HL-60 (cell line): ENCODE data around the gene FUCA2.

ENCODE experiments used
- GABPA ChIP-seq: IDR thresholded peaks from 2 replicates; pipeline ENCODE4 v1.6.1; 2012; ENCODE audit warnings: low read depth
- POLR2AphosphoS5 ChIP-seq: IDR thresholded peaks from 2 replicates; pipeline ENCODE4 v1.6.1; 2012; ENCODE audit warnings: low read depth
- REST ChIP-seq: IDR thresholded peaks from 2 replicates; pipeline ENCODE4 v1.6.1; 2012; ENCODE audit warnings: low read depth; ENCODE audit not compliant: insufficient replicate concordance
- TF ChIP-seq, protein P1 (sequence below): IDR thresholded peaks from one replicate; pipeline ENCODE4 v1.5.1; 2011; ENCODE audit warnings: low read length, control low read depth, inconsistent platforms; ENCODE audit not compliant: insufficient read depth

DNA sequence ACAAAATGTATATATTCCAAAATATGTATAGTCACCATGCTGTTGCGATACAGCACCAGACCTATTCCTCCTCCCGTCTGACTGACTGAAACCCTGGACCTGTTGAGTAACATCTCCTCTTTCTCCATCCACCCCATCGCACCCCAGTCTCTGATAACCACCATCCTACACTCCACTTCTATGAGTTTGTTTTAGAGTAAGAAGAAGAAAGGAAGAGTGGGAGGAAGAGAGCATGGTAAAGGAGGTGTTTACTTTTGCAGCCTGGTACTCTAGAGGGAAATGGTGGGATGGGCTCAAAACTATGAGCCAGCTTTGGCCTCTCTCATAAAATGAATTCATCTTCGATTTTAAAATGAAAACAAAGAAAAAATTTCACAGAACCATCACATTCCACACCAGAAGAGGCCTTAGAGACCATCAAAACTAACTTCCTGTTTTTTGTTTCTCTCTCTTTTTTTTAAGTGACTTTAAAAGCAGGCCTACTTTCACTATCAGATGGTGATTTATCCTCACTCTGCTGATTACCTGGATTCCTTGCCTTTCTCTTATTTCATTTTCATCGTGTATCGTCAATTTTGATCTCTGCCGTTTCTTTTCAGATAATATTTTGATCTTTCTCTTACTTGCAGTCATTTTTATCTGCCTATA is 16.8 kb upstream of the FUCA2 start:
- TF ChIP-seq, protein P1, sequence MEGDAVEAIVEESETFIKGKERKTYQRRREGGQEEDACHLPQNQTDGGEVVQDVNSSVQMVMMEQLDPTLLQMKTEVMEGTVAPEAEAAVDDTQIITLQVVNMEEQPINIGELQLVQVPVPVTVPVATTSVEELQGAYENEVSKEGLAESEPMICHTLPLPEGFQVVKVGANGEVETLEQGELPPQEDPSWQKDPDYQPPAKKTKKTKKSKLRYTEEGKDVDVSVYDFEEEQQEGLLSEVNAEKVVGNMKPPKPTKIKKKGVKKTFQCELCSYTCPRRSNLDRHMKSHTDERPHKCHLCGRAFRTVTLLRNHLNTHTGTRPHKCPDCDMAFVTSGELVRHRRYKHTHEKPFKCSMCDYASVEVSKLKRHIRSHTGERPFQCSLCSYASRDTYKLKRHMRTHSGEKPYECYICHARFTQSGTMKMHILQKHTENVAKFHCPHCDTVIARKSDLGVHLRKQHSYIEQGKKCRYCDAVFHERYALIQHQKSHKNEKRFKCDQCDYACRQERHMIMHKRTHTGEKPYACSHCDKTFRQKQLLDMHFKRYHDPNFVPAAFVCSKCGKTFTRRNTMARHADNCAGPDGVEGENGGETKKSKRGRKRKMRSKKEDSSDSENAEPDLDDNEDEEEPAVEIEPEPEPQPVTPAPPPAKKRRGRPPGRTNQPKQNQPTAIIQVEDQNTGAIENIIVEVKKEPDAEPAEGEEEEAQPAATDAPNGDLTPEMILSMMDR: no peak
- no peak for TF ChIP-seq REST
- TF ChIP-seq POLR2AphosphoS5: no peak
- TF ChIP-seq GABPA: no peak
